Mammary epithelial cell (primary cell): ENCODE data around the gene EWSR1.

ENCODE experiments used
- EZH2 ChIP-seq: IDR thresholded peaks from 2 replicates; pipeline ENCODE4 v1.6.1; 2012; ENCODE audit warnings: low read length, inconsistent platforms, borderline replicate concordance
- TF ChIP-seq, protein P1 (sequence below), 2 donors: IDR thresholded peaks in 1 of 2; conservative IDR thresholded peaks in 1 of 2; 2 replicates each; pipeline ENCODE4 v1.5.1; 2011 to 2012; ENCODE audit warnings: inconsistent platforms in 2 of 2, low read length in 2 of 2, mild to moderate bottlenecking in 2 of 2, control low read depth in 1 of 2, low read depth in 1 of 2; ENCODE audit not compliant: insufficient read depth in 1 of 2; ENCODE audit errors: extremely low read depth in 1 of 2

DNA sequence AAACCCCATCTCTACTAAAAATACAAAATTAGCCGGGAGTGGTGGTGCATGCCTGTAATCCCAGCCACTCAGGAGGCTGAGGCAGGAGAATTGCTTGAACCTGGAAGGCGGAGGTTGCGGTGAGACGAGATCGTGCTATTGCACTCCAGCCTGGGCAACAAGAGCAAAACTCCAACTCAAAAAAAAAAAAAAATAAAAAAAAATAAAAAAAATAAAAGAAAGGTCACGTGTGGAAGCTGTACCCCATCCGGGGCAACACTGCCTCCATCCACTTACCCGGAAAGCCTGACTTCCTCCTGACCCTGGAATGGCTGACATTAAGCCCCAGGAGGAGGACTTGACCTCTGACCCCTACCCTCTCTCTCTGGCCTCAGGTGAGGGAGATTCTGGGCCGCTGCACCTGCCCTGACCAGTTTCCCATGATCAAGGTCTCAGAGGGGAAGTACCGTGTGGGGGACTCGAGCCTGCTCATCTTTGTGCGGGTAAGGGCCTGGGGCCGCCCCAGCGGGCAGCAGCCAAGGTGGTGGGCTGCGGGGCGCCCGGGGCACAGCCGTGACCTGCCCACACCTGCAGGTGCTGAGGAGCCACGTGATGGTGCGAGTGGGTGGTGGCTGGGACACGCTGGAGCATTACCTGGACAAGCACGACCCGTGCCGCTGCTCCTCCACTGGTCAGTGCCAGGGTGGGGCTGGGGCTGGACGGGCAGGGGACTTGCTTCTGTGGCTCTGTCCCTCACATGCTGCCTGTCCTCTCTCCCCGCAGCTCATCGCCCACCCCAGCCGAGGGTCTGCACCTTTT, 42.2 kb downstream of the EWSR1 start:
- TF ChIP-seq, protein P1, sequence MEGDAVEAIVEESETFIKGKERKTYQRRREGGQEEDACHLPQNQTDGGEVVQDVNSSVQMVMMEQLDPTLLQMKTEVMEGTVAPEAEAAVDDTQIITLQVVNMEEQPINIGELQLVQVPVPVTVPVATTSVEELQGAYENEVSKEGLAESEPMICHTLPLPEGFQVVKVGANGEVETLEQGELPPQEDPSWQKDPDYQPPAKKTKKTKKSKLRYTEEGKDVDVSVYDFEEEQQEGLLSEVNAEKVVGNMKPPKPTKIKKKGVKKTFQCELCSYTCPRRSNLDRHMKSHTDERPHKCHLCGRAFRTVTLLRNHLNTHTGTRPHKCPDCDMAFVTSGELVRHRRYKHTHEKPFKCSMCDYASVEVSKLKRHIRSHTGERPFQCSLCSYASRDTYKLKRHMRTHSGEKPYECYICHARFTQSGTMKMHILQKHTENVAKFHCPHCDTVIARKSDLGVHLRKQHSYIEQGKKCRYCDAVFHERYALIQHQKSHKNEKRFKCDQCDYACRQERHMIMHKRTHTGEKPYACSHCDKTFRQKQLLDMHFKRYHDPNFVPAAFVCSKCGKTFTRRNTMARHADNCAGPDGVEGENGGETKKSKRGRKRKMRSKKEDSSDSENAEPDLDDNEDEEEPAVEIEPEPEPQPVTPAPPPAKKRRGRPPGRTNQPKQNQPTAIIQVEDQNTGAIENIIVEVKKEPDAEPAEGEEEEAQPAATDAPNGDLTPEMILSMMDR (conservative IDR thresholded peaks at IDR 0.05 in 1 of 2, IDR thresholded peaks at IDR 0.05 in 1 of 2; ENCODE audit: extremely low read depth in 1 of 2, insufficient read depth in 1 of 2, low read depth in 1 of 2, low read length in 2 of 2) = no peak
- TF ChIP-seq EZH2 = no peak
